ENCODE data around the gene ZC3H10. TPM values are rescaled to one million over a fixed set of nuclear protein-coding genes. Genes with fewer than 3 reads are reported as not detected.
A peak's percentile ranks its signal among the peaks of the same experiment; 100 is the strongest.

The ZC3H10 gene
- total RNA-seq, 2 experiments from 2014 or later: 8.0 to 10.3 TPM

DNA sequence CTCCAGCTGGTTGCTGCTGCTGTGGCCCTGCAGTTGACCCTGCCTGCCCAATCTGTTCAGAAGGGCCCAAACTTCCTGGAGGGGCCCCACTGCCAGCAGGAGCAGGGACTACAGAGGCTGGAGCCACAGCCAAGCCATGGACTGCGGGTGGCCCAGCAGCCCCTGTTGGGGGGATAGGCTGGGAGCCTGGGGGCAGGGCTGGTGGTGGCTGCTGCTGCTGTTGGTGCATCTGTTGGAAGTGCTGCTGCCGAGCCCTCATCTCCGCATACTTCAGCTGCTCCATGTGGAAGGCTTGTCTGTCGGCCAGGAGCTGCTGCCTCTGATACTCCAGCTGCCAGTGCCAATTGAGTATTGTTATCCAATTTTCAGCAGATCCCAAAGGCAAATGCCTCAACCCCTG, 47.3 kb downstream of the ZC3H10 start:
- H3K4me1 Mint-ChIP-seq: peaks cover 35% of the 10 kb centered on the region
- DNase-seq: no peak
- H3K4me3 Mint-ChIP-seq: no peak overlapping the region
- no peaks in the 10 kb centered on the region for H3K27me3 Mint-ChIP-seq
- POLR2A ChIA-PET: interaction anchor here (1.1 to 9.2 kb wide), 7 partner anchors 14 to 47 kb away, joined by 3 to 178 read pairs (median 4); partner anchors contain the start of genes ESYT1, MYL6B, SMARCC2 and ZC3H10
- CTCF ChIA-PET: interaction anchor here (1.0 to 1.6 kb wide), 2 partner anchors 24 to 40 kb away, joined by 3 to 10 read pairs; partner anchors contain the start of gene SMARCC2
- peaks cover 76% of the 10 kb centered on the region for H3K36me3 Mint-ChIP-seq (ENCODE audit: low read depth)
- H3K27ac Mint-ChIP-seq: no peak overlapping the region
- H3K9me3 Mint-ChIP-seq: no peaks in the 10 kb centered on the region

- POLR2A ChIA-PET: interaction anchor here (1.2 to 5.1 kb wide), 4 partner anchors 8 to 19 kb away, joined by 3 to 25 read pairs (median 11); partner anchors contain the start of gene SMARCC2
- no peak overlapping the region for H3K4me3 Mint-ChIP-seq
- no peaks in the 10 kb centered on the region for H3K9me3 Mint-ChIP-seq
- H3K4me1 Mint-ChIP-seq: peaks cover 8% of the 10 kb centered on the region
- H3K27me3 Mint-ChIP-seq: no peaks in the 10 kb centered on the region
- H3K36me3 Mint-ChIP-seq (ENCODE audit: low read depth): peaks cover 77% of the 10 kb centered on the region
- no peak overlapping the region for H3K27ac Mint-ChIP-seq
- CTCF ChIA-PET: interaction anchor here (0.8 to 0.9 kb wide), 2 partner anchors 12 to 20 kb away, joined by 3 read pairs; partner anchors contain the start of gene SMARCC2
- no peak for DNase-seq
These were observed 51.2 kb downstream of the ZC3H10 start for GRCh38 chr12:56169229-56169759.

GRCh38 chr12:56172839-56173238, 54.8 kb downstream of the ZC3H10 start:
- ChIA-PET CTCF (no interaction called here), POLR2A (interaction anchor here (0.8 to 5.1 kb wide), 6 partner anchors 9 to 99 kb away, joined by 3 to 25 read pairs (median 6); partner anchors contain the start of genes MYL6 and SMARCC2)
- H3K27ac Mint-ChIP-seq: peak overlapping the region; percentile 26
- peaks cover 7% of the 10 kb centered on the region for H3K4me1 Mint-ChIP-seq
- no peaks in the 10 kb centered on the region for H3K9me3 Mint-ChIP-seq
- H3K36me3 Mint-ChIP-seq (ENCODE audit: low read depth): peaks cover 77% of the 10 kb centered on the region
- no peaks in the 10 kb centered on the region for H3K27me3 Mint-ChIP-seq
- no peak for DNase-seq
- no peak overlapping the region for H3K4me3 Mint-ChIP-seq

Other genes with a start within 250 kb of the ZC3H10 start
- 10 to 100 TPM; 54.2 to 56.0 TPM for gene PYM1, start 190.4 kb upstream of the ZC3H10 start, total RNA-seq
- 100 to 1,000 TPM; 427 to 431 TPM for gene DGKA, start 187.1 kb upstream of the ZC3H10 start, total RNA-seq
- under 1 TPM; 0.33 to 0.60 TPM for gene PMEL, start 152.2 kb upstream of the ZC3H10 start, total RNA-seq
- gene CDK2, start 151.4 kb upstream of the ZC3H10 start, total RNA-seq: 10 to 100 TPM; 88.9 to 98.9 TPM
- 10 to 100 TPM; 70.1 to 71.5 TPM for gene RAB5B, start 144.2 kb upstream of the ZC3H10 start, total RNA-seq
- gene SUOX, start 121.0 kb upstream of the ZC3H10 start, total RNA-seq: 1 to 10 TPM; 4.2 to 5.3 TPM
- 10 to 100 TPM; 17.6 to 19.4 TPM for gene IKZF4, start 97.2 kb upstream of the ZC3H10 start, total RNA-seq
- gene RPS26, start 76.3 kb upstream of the ZC3H10 start, total RNA-seq: 10 to 100 TPM; 30.4 to 35.0 TPM
- 1 to 10 TPM; 2.3 to 2.5 TPM for gene ERBB3, start 38.1 kb upstream of the ZC3H10 start, total RNA-seq
- gene PA2G4, start 13.7 kb upstream of the ZC3H10 start, total RNA-seq: 100 to 1,000 TPM; 242 to 243 TPM
- gene RPL41, start 1.6 kb upstream of the ZC3H10 start, total RNA-seq: 1,000 to 10,000 TPM; 3,981 to 4,002 TPM
- gene ESYT1, start 10.0 kb downstream of the ZC3H10 start, total RNA-seq: 100 to 1,000 TPM; 266 to 279 TPM
- gene MYL6B, start 34.3 kb downstream of the ZC3H10 start, total RNA-seq: 10 to 100 TPM; 60.4 to 63.2 TPM
- 1,000 to 10,000 TPM; 1,594 to 1,602 TPM for gene MYL6, start 40.1 kb downstream of the ZC3H10 start, total RNA-seq
- gene SMARCC2, start 71.2 kb downstream of the ZC3H10 start, total RNA-seq: 100 to 1,000 TPM; 133 to 137 TPM
- 10 to 100 TPM; 33.8 to 35.2 TPM for gene RNF41, start 103.7 kb downstream of the ZC3H10 start, total RNA-seq
- 10 to 100 TPM; 49.6 to 52.3 TPM for gene NABP2, start 106.1 kb downstream of the ZC3H10 start, total RNA-seq
- 1 to 10 TPM in 1 of 2 experiments, under 1 TPM in 1; 0.80 to 1.2 TPM for gene SLC39A5, start 111.8 kb downstream of the ZC3H10 start, total RNA-seq
- gene ANKRD52, start 140.1 kb downstream of the ZC3H10 start, total RNA-seq: 10 to 100 TPM; 46.4 to 50.1 TPM
- gene COQ10A, start 148.7 kb downstream of the ZC3H10 start, total RNA-seq: 10 to 100 TPM; 12.8 to 16.7 TPM
- gene CS, start 182.1 kb downstream of the ZC3H10 start, total RNA-seq: 100 to 1,000 TPM; 188 to 193 TPM
- 10 to 100 TPM; 95.0 to 99.3 TPM for gene CNPY2, start 197.7 kb downstream of the ZC3H10 start, total RNA-seq
- gene PAN2, start 215.7 kb downstream of the ZC3H10 start, total RNA-seq: 10 to 100 TPM; 61.3 to 64.2 TPM
- gene IL23A, start 220.6 kb downstream of the ZC3H10 start, total RNA-seq: 10 to 100 TPM; 11.0 to 11.7 TPM
- 100 to 1,000 TPM; 298 to 304 TPM for gene STAT2, start 241.8 kb downstream of the ZC3H10 start, total RNA-seq
- not detected for gene APOF, start 244.6 kb downstream of the ZC3H10 start, total RNA-seq

All from activated CD4-positive, alpha-beta memory T cell treated with anti-CD3 and anti-CD28 coated beads, Interleukin-2, amount 10 ng/mL, durations not matched to agents 7 days and 5 days (primary cell).